NCI-H748 treated with DMSO at 0.1 percent for 48 hours (cell line): ENCODE results near the gene WNT9B.

Experiments
- DNase-seq: peaks from one replicate; lab custom pipeline; 2025; lab: John Stamatoyannopoulos, UW

The WNT9B gene

GRCh38 chr17:46853896-46854444 lies 2.6 kb downstream of the WNT9B start:
- no peak for DNase-seq

GRCh38 chr17:46854515-46854914 lies 3.1 kb downstream of the WNT9B start:
- no peak for DNase-seq

GRCh38 chr17:46854948-46855347 lies 3.6 kb downstream of the WNT9B start:
- DNase-seq: no peak

- no peak for DNase-seq
Measured at GRCh38 chr17:46857600-46857999, 6.2 kb downstream of the WNT9B start.

- no peak for DNase-seq
Measured at GRCh38 chr17:46859996-46860395, 8.6 kb downstream of the WNT9B start.

GRCh38 chr17:46862949-46863348 lies 11.6 kb downstream of the WNT9B start:
- DNase-seq: no peak

GRCh38 chr17:46863383-46864121 lies 12.2 kb downstream of the WNT9B start:
- no peak for DNase-seq

GRCh38 chr17:46865100-46865499 lies 13.7 kb downstream of the WNT9B start:
- DNase-seq: no peak

GRCh38 chr17:46866325-46866724 lies 14.9 kb downstream of the WNT9B start:
- no peak for DNase-seq

- no peak for DNase-seq
Measured at GRCh38 chr17:46866747-46867146, 15.4 kb downstream of the WNT9B start.

GRCh38 chr17:46868689-46869187 lies 17.4 kb downstream of the WNT9B start:
- no peak for DNase-seq

- DNase-seq: no peak
Measured at GRCh38 chr17:46869296-46869695, 17.9 kb downstream of the WNT9B start.

GRCh38 chr17:46869975-46870803 lies 18.8 kb downstream of the WNT9B start:
- DNase-seq: no peak

GRCh38 chr17:46872421-46872820 lies 21.0 kb downstream of the WNT9B start:
- DNase-seq: no peak

- no peak for DNase-seq
Measured at GRCh38 chr17:46873941-46874645, 22.7 kb downstream of the WNT9B start.

GRCh38 chr17:46874906-46875305 lies 23.5 kb downstream of the WNT9B start:
- no peak for DNase-seq

GRCh38 chr17:46875849-46876352 lies 24.5 kb downstream of the WNT9B start:
- DNase-seq: no peak

GRCh38 chr17:46876353-46876887 lies 25.0 kb downstream of the WNT9B start:
- no peak for DNase-seq

GRCh38 chr17:46876926-46877325 lies 25.5 kb downstream of the WNT9B start:
- no peak for DNase-seq

- no peak for DNase-seq
Measured at GRCh38 chr17:46877466-46877865, 26.1 kb downstream of the WNT9B start.

- DNase-seq: no peak
Measured at GRCh38 chr17:46878055-46878454, 26.7 kb downstream of the WNT9B start.

- no peak for DNase-seq
Measured at GRCh38 chr17:46879101-46879500, 27.7 kb downstream of the WNT9B start.
